Measurements from ENCODE around the gene CBLN4. TPM values are rescaled to one million over a fixed set of nuclear protein-coding genes. Genes with fewer than 3 reads are reported as not detected.

CBLN4 gene
- total and polyA plus RNA-seq, 9 of the 15 experiments (the other 6 are each of a cell fraction or from before 2014, with no cell fraction given) = not detected

GRCh38 chr20:55964790-55965189, 40.5 kb downstream of the CBLN4 start (continued):
- no peak for TF ChIP-seq MLX (CRISPR knock-in tag; conservative IDR thresholded peaks at IDR 0.05)
- TF ChIP-seq KDM4B (IDR thresholded peaks at IDR 0.05; ENCODE audit: borderline replicate concordance in 2 of 2, low read depth in 1 of 2) = no peak
- no peak for TF ChIP-seq CAMTA2 (CRISPR knock-in tag; conservative IDR thresholded peaks at IDR 0.05)
- no peak for TF ChIP-seq NCOA6 (IDR thresholded peaks at IDR 0.05)
- TF ChIP-seq TBP (optimal IDR thresholded peaks at IDR 0.05; ENCODE audit: low read depth, low read length) = no peak
- no peak for TF ChIP-seq EWSR1 (IDR thresholded peaks at IDR 0.05; ENCODE audit: borderline replicate concordance, low read depth, partially characterized antibody)
- no peak for TF ChIP-seq ZNF655 (CRISPR knock-in tag; IDR thresholded peaks at IDR 0.05)
- TF ChIP-seq KLF13 (tag; IDR thresholded peaks at IDR 0.05; ENCODE audit: borderline replicate concordance, low read depth) = no peak

Measured in K562 (cell line).